HCT116 (cell line): Measurements from ENCODE around the gene SPHK1. TPM values are rescaled to one million over a fixed set of nuclear protein-coding genes. Genes with fewer than 3 reads are reported as not detected.

Experiments
- ATAC-seq: fragments of 200-7000 bp; cut with Tn5 transposase; 2 replicates; pipeline ENCODE4 v1.9.1; 2020; ENCODE audit warnings: mild to moderate bottlenecking, moderate library complexity
- BruUV-seq: library from RNA; stranded (reverse); fragments of 400-500 nt; replicated peaks from 2 replicates; lab custom pipeline; 2021; lab: Mats Ljungman, UMichigan
- CTCF ChIA-PET: fragments of 300-600 bp; sonication (Branson Sonifier 250); formaldehyde crosslinking; loops from one replicate; lab custom pipeline; 2021; ENCODE audit warnings: antibody characterized with exemption; lab: Charles Lee
- POLR2A ChIA-PET: fragments of 300-600, 350-600 bp; sonication (Branson Sonifier 250); formaldehyde crosslinking; loops from one replicate; lab custom pipeline; 2021; ENCODE audit warnings: antibody characterized with exemption; lab: Charles Lee
- RAD21 ChIA-PET, 2 experiments: fragments of 300-600 bp; sonication (Branson Sonifier 250); formaldehyde crosslinking; loops; one replicate each; lab custom pipeline; 2023; ENCODE audit warnings: low total read pairs in 2 of 2; ENCODE audit not compliant: uncharacterized antibody in 2 of 2, unreplicated experiment in 2 of 2, low non-redundant PET in 1 of 2; lab: Charles Lee
- DNase-seq: peaks from one replicate; pipeline ENCODE4 v3.0.0-alpha.2; 2010; ENCODE audit warnings: low read depth, low spot score
- H2AFZ ChIP-seq: fragments of 200-600 bp; shearing (Covaris generic), sonication (generic); 2 replicates; pipeline ENCODE4 v1.6.1; 2017; ENCODE audit warnings: low read depth, mixed run types, mixed read lengths, antibody characterized with exemption, low read length; ENCODE audit not compliant: poor library complexity, severe bottlenecking
- H3K27ac ChIP-seq: 2 replicates; pipeline ENCODE4 v1.5.1; 2012; ENCODE audit warnings: low read depth, low read length
- H3K27me3 ChIP-seq: fragments of 200-600 bp; sonication (generic); 2 replicates; pipeline ENCODE4 v1.6.1; 2016; ENCODE audit warnings: mixed run types, low read length, mixed read lengths; ENCODE audit not compliant: insufficient read depth
- H3K36me3 ChIP-seq, 2 experiments: fragments of 200-500 bp in 1 of 2; fragments of 200-600 bp in 1 of 2; sonication (Bioruptor generic) in 1 of 2; sonication (generic) in 1 of 2; 2 replicates each; pipeline versions ENCODE4 v1.5.1 to v1.6.1; 2014 to 2016; ENCODE audit warnings: low read length in 2 of 2, inconsistent platforms in 1 of 2, mixed read lengths in 1 of 2, mixed run types in 1 of 2; ENCODE audit not compliant: insufficient read depth in 2 of 2, control insufficient read depth in 1 of 2
- H3K4me1 ChIP-seq, 2 experiments: fragments of 200-600 bp in 1 of 2; sonication (generic) in 1 of 2; 2 replicates each; pipeline versions ENCODE4 v1.5.1 to v1.6.1; 2012 to 2017; ENCODE audit warnings: low read length in 2 of 2, inconsistent platforms in 1 of 2, mild to moderate bottlenecking in 1 of 2, mixed read lengths in 1 of 2, mixed run types in 1 of 2, moderate library complexity in 1 of 2; ENCODE audit not compliant: insufficient read depth in 2 of 2, control insufficient read depth in 1 of 2
- H3K4me2 ChIP-seq: fragments of 200-600 bp; sonication (generic); 2 replicates; pipeline ENCODE4 v1.6.1; 2017; ENCODE audit warnings: mixed run types, low read length, mixed read lengths
- H3K4me3 ChIP-seq, 2 experiments: fragments of 200-600 bp in 1 of 2; sonication (generic) in 1 of 2; replicated peaks in 1 of 2; 2 replicates each; pipeline ENCODE4 v1.5.1; 2011 to 2016; ENCODE audit warnings: low read length in 2 of 2, control low read depth in 1 of 2, low read depth in 1 of 2, mild to moderate bottlenecking in 1 of 2, mixed read lengths in 1 of 2, mixed run types in 1 of 2
- H3K79me2 ChIP-seq: fragments of 200-600 bp; sonication (generic); 2 replicates; pipeline ENCODE4 v1.6.1; 2017; ENCODE audit warnings: mild to moderate bottlenecking, mixed run types, low read length, moderate library complexity, mixed read lengths; ENCODE audit not compliant: insufficient read depth
- H3K9ac ChIP-seq: fragments of 200-600 bp; sonication (generic); 2 replicates; pipeline ENCODE4 v1.6.1; 2016; ENCODE audit warnings: low read length, mixed read lengths
- H3K9me2 ChIP-seq: fragments of 200-600 bp; sonication (generic), shearing (Covaris generic); 2 replicates; pipeline ENCODE4 v1.6.1; 2017; ENCODE audit warnings: mixed run types, mild to moderate bottlenecking, moderate library complexity; ENCODE audit not compliant: insufficient read depth
- H3K9me3 ChIP-seq, 2 experiments: fragments of 200-500 bp in 1 of 2; fragments of 200-600 bp in 1 of 2; sonication (Bioruptor generic) in 1 of 2; sonication (generic) in 1 of 2; 2 replicates each; pipeline ENCODE4 v1.6.1; 2014 to 2017; ENCODE audit warnings: low read length in 2 of 2, mixed read lengths in 2 of 2, inconsistent platforms in 1 of 2, low read depth in 1 of 2, mild to moderate bottlenecking in 1 of 2, mixed run types in 1 of 2, moderate library complexity in 1 of 2; ENCODE audit not compliant: control insufficient read depth in 1 of 2, insufficient read depth in 1 of 2
- H4K20me1 ChIP-seq: fragments of 200-600 bp; sonication (generic), shearing (Covaris generic); 2 replicates; pipeline ENCODE4 v1.6.1; 2017; ENCODE audit warnings: mixed run types, mild to moderate bottlenecking, moderate library complexity; ENCODE audit not compliant: insufficient read depth
- ATF3 ChIP-seq: IDR thresholded peaks from 2 replicates; pipeline ENCODE4 v1.6.1; 2012
- EZH2phosphoT487 ChIP-seq: fragments of 200-600 bp; IDR thresholded peaks from 2 replicates; pipeline ENCODE4 v1.6.1; 2018; ENCODE audit warnings: antibody characterized with exemption, borderline replicate concordance
- FOSL1 ChIP-seq: IDR thresholded peaks from 2 replicates; pipeline ENCODE4 v1.6.1; 2012; ENCODE audit warnings: low read depth
- REST ChIP-seq: IDR thresholded peaks from 2 replicates; pipeline ENCODE4 v1.6.1; 2012; ENCODE audit warnings: low read depth
- TCF7L2 ChIP-seq: IDR thresholded peaks from 2 replicates; pipeline ENCODE4 v1.7.0; 2011; ENCODE audit warnings: borderline replicate concordance, inconsistent platforms; ENCODE audit not compliant: insufficient read depth, insufficient read length; ENCODE audit errors: extremely low read depth
- ZFX ChIP-seq: fragments of 450-650 bp; IDR thresholded peaks from 2 replicates; pipeline ENCODE4 v1.6.1; 2017
- intact Hi-C: fragments of 100-400 bp; cut with micrococcal nuclease; formaldehyde crosslinking; loops from 2 replicates; pipeline ENCODE4 v1.10.0; 2022
- total RNA-seq: library from RNA; stranded (reverse); gene quantifications from one replicate; pipeline ENCODE4 v1.2.1, GENCODE V29; 2021; ENCODE audit not compliant: unreplicated experiment

The SPHK1 gene
- total RNA-seq, 1 experiment from 2014 or later: 4.6 TPM

GRCh38 chr17:76404256-76404655 lies 19.8 kb downstream of the SPHK1 start:
- H3K27ac ChIP-seq: no peak overlapping the region
- H3K27me3 ChIP-seq: no peaks in the 10 kb centered on the region
- CTCF ChIA-PET: interaction anchor here (1.7 kb wide), 1 partner anchor 19 kb away, joined by 3 read pairs; no protein-coding TSS in a partner anchor
- POLR2A ChIA-PET: no interaction called here
- no peaks in the 10 kb centered on the region for H3K9me2 ChIP-seq
- no peaks in the 10 kb centered on the region for H3K9me3 ChIP-seq
- H2AFZ ChIP-seq: no peak overlapping the region
- intact Hi-C loops: no loop called here
- peaks cover 9% of the 10 kb centered on the region; the same call in 1 of the 2 replicates for H4K20me1 ChIP-seq
- H3K4me1 ChIP-seq: peaks cover 0 to 5% of the 10 kb centered on the region in 2 experiments; a peak in 2 of 4 replicates
- BruUV-seq: no TSS peak
- no peak for ATAC-seq
- H3K4me2 ChIP-seq: no peak overlapping the region
- DNase-seq: no peak
- TF ChIP-seq ZFX (no peak), TCF7L2 (no peak), REST (no peak), ATF3 (no peak), FOSL1 (no peak), EZH2phosphoT487 (no peak)
- H3K9ac ChIP-seq: no peak overlapping the region
- peaks cover 33% of the 10 kb centered on the region for H3K79me2 ChIP-seq
- H3K36me3 ChIP-seq: peaks cover 35 to 47% of the 10 kb centered on the region in 2 experiments; a peak in 3 of 4 replicates
- RAD21 ChIA-PET: no interaction called here
- no peak overlapping the region for H3K4me3 ChIP-seq
